ENCODE data around the gene ANKRD33. TPM values are rescaled to one million over a fixed set of nuclear protein-coding genes. Genes with fewer than 3 reads are reported as not detected.

ANKRD33 gene
- total RNA-seq, 2 donors from 2014 or later = 0.46 TPM; not detected in 1

DNA sequence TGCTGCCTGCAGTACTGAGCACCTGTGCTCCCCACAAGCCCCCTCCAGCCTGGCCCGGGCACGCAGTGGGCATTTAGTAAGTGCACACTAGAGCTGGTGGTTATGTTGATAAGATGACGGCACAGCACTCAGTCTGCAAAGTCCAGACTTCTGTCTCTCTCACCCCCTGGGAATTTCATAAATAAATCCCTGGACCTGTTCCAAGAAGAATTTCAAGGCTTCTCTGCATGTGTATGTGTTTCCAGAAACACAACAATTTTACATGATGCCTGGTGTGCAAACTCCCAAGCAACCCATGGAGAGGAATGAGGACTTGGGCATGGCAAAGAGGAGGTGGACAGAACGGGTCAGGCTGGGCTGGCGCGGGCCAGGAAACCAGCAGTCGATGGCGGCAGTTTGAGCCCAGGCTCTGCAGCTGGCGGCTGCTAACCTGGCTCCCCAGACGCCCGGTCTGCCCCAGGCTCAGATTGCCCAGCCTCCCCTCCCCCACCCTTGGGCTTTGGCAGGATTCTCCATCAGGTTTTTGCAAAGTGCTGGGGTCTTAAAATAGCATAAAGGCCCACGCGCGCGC is 53.2 kb downstream of the ANKRD33 start:
- H3K9ac ChIP-seq (ENCODE audit: extremely low read depth, low read length, poor library complexity, severe bottlenecking) = no peak overlapping the region
- H3K36me3 ChIP-seq (ENCODE audit: control insufficient read depth, insufficient read depth, low read length) = no peaks in the 10 kb centered on the region
- no peak overlapping the region for H3K27ac ChIP-seq (ENCODE audit: low read depth, low read length)
- 85 to 90% methylated on average over 8 to 11 of the region's 15 CpGs for WGBS, 2 experiments (ENCODE audit: insufficient coverage in 1 of 2, insufficient read length in 1 of 2)
- H3K4me3 ChIP-seq (ENCODE audit: low read length) = no peak overlapping the region
- Mint-ChIP-seq H3K36me3 (ENCODE audit: low read depth) (no peaks in the 10 kb centered on the region), H3K9me3 (peaks cover 15% of the 10 kb centered on the region), H3K4me3 (no peak overlapping the region), H3K4me1 (no peaks in the 10 kb centered on the region), H3K27me3 (ENCODE audit: insufficient read depth) (peaks cover 19% of the 10 kb centered on the region), H3K27ac (no peak overlapping the region)
- H3K4me1 ChIP-seq (ENCODE audit: control insufficient read depth, insufficient read depth, low read length) = no peaks in the 10 kb centered on the region
- TF ChIP-seq, protein P1, sequence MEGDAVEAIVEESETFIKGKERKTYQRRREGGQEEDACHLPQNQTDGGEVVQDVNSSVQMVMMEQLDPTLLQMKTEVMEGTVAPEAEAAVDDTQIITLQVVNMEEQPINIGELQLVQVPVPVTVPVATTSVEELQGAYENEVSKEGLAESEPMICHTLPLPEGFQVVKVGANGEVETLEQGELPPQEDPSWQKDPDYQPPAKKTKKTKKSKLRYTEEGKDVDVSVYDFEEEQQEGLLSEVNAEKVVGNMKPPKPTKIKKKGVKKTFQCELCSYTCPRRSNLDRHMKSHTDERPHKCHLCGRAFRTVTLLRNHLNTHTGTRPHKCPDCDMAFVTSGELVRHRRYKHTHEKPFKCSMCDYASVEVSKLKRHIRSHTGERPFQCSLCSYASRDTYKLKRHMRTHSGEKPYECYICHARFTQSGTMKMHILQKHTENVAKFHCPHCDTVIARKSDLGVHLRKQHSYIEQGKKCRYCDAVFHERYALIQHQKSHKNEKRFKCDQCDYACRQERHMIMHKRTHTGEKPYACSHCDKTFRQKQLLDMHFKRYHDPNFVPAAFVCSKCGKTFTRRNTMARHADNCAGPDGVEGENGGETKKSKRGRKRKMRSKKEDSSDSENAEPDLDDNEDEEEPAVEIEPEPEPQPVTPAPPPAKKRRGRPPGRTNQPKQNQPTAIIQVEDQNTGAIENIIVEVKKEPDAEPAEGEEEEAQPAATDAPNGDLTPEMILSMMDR (conservative IDR thresholded peaks at IDR 0.05) = no peak
- H3K27me3 ChIP-seq (ENCODE audit: control insufficient read depth, insufficient read depth, low read length, poor library complexity, severe bottlenecking) = peaks cover 5% of the 10 kb centered on the region
- peak; percentile 47 for DNase-seq
- H3K9me3 ChIP-seq (ENCODE audit: control insufficient read depth, low read length) = peaks cover 17% of the 10 kb centered on the region

Other genes with a start within 250 kb of the ANKRD33 start
- 10 to 100 TPM; 10.5 to 17.7 TPM for gene FIGNL2, start 39.4 kb upstream of the ANKRD33 start, total RNA-seq
- under 1 TPM; 0.42 to 0.64 TPM for gene ACVRL1, start 19.4 kb downstream of the ANKRD33 start, total RNA-seq
- gene ACVR1B, start 63.6 kb downstream of the ANKRD33 start, total RNA-seq = 10 to 100 TPM; 48.6 to 59.3 TPM
- 1 to 10 TPM; 4.4 to 9.1 TPM for gene TAMALIN, start 118.8 kb downstream of the ANKRD33 start, total RNA-seq
- 10 to 100 TPM; 17.7 to 18.4 TPM for gene NR4A1, start 163.3 kb downstream of the ANKRD33 start, total RNA-seq
- gene ATG101, start 181.9 kb downstream of the ANKRD33 start, total RNA-seq = 10 to 100 TPM; 32.1 TPM
- gene SMIM41, start 191.6 kb downstream of the ANKRD33 start, total RNA-seq = not detected